HL-60 (cell line): ENCODE results near the gene TCAP.

ENCODE experiments used
- DNase-seq, 2 experiments: peaks; one replicate each; pipeline ENCODE4 v3.0.0-alpha.2; 2010 to 2020; ENCODE audit warnings: low read depth in 1 of 2, low spot score in 1 of 2
- H3K27ac ChIP-seq: fragments of 250-450 bp; sonication (Bioruptor Pico); replicated peaks from 2 replicates; pipeline ENCODE4 v1.5.1; 2020; ENCODE audit warnings: mild to moderate bottlenecking, moderate library complexity
- H3K27me3 ChIP-seq: fragments of 250-450 bp; sonication (Bioruptor Pico); 2 replicates; pipeline ENCODE4 v1.5.1; 2021; ENCODE audit warnings: mild to moderate bottlenecking, moderate library complexity; ENCODE audit not compliant: insufficient read depth, poor library complexity, severe bottlenecking
- H3K4me3 ChIP-seq: replicated peaks from 2 replicates; pipeline ENCODE4 v1.5.1; 2011; ENCODE audit warnings: mild to moderate bottlenecking, control low read depth, low read length; ENCODE audit not compliant: insufficient read depth
- GABPA ChIP-seq: IDR thresholded peaks from 2 replicates; pipeline ENCODE4 v1.6.1; 2012; ENCODE audit warnings: low read depth
- POLR2AphosphoS5 ChIP-seq: IDR thresholded peaks from 2 replicates; pipeline ENCODE4 v1.6.1; 2012; ENCODE audit warnings: low read depth
- SPI1 ChIP-seq: IDR thresholded peaks from 2 replicates; pipeline ENCODE4 v1.6.1; 2012; ENCODE audit warnings: low read depth, mild to moderate bottlenecking, borderline replicate concordance
- TF ChIP-seq, protein P1 (sequence below): IDR thresholded peaks from one replicate; pipeline ENCODE4 v1.5.1; 2011; ENCODE audit warnings: low read length, control low read depth, inconsistent platforms; ENCODE audit not compliant: insufficient read depth
- TF ChIP-seq, protein P2 (sequence below): IDR thresholded peaks from 2 replicates; pipeline ENCODE4 v1.6.1; 2012; ENCODE audit warnings: low read depth; ENCODE audit not compliant: insufficient replicate concordance

The TCAP gene

DNA sequence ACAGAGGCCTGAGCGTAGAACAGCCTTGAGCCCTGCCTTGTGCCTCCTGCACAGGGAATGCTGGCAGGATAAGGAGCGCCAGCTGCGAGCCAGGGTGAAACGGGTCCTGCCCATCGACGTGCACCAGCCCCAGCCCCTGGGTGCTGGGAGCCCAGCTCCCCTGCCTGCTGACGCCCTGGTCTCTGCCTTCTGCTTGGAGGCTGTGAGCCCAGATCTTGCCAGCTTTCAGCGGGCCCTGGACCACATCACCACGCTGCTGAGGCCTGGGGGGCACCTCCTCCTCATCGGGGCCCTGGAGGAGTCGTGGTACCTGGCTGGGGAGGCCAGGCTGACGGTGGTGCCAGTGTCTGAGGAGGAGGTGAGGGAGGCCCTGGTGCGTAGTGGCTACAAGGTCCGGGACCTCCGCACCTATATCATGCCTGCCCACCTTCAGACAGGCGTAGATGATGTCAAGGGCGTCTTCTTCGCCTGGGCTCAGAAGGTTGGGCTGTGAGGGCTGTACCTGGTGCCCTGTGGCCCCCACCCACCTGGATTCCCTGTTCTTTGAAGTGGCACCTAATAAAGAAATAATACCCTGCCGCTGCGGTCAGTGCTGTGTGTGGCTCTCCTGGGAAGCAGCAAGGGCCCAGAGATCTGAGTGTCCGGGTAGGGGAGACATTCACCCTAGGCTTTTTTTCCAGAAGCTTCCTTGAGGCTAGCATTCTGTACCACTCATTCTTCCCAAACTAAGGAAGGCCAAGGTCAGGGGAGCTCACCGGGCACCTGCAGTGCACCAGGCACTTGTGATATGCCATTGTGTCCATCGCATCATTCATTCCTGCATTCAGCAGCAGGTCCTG, 5.0 kb downstream of the TCAP start:
- no peak for DNase-seq

DNA sequence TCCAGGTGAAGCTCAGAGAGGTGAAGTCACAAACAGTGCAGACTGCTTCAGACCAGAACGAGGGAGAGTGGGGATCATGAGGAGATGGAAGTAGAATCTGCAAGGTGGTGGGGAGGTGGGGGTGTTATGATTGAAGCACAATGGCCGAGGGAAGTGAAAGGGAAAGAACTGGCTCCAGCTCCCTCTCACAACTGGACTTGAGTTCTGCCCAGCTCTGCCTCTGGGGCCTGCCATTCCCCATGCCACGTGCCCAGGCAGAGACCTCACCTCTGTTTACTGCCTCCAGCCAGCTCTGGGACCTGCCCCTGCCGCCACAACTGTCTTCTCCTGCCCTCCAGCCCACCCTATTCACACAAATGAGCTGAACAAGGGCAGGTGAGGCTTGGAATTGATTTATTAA, 5.6 kb downstream of the TCAP start:
- peaks cover 43% of the 10 kb centered on the region for H3K27me3 ChIP-seq
- no peak for DNase-seq
- TF ChIP-seq SPI1 (no peak), GABPA (no peak), POLR2AphosphoS5 (no peak)
- TF ChIP-seq, protein P1, sequence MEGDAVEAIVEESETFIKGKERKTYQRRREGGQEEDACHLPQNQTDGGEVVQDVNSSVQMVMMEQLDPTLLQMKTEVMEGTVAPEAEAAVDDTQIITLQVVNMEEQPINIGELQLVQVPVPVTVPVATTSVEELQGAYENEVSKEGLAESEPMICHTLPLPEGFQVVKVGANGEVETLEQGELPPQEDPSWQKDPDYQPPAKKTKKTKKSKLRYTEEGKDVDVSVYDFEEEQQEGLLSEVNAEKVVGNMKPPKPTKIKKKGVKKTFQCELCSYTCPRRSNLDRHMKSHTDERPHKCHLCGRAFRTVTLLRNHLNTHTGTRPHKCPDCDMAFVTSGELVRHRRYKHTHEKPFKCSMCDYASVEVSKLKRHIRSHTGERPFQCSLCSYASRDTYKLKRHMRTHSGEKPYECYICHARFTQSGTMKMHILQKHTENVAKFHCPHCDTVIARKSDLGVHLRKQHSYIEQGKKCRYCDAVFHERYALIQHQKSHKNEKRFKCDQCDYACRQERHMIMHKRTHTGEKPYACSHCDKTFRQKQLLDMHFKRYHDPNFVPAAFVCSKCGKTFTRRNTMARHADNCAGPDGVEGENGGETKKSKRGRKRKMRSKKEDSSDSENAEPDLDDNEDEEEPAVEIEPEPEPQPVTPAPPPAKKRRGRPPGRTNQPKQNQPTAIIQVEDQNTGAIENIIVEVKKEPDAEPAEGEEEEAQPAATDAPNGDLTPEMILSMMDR, result no peak
- TF ChIP-seq, protein P2, sequence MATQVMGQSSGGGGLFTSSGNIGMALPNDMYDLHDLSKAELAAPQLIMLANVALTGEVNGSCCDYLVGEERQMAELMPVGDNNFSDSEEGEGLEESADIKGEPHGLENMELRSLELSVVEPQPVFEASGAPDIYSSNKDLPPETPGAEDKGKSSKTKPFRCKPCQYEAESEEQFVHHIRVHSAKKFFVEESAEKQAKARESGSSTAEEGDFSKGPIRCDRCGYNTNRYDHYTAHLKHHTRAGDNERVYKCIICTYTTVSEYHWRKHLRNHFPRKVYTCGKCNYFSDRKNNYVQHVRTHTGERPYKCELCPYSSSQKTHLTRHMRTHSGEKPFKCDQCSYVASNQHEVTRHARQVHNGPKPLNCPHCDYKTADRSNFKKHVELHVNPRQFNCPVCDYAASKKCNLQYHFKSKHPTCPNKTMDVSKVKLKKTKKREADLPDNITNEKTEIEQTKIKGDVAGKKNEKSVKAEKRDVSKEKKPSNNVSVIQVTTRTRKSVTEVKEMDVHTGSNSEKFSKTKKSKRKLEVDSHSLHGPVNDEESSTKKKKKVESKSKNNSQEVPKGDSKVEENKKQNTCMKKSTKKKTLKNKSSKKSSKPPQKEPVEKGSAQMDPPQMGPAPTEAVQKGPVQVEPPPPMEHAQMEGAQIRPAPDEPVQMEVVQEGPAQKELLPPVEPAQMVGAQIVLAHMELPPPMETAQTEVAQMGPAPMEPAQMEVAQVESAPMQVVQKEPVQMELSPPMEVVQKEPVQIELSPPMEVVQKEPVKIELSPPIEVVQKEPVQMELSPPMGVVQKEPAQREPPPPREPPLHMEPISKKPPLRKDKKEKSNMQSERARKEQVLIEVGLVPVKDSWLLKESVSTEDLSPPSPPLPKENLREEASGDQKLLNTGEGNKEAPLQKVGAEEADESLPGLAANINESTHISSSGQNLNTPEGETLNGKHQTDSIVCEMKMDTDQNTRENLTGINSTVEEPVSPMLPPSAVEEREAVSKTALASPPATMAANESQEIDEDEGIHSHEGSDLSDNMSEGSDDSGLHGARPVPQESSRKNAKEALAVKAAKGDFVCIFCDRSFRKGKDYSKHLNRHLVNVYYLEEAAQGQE, result no peak
- no peak overlapping the region for H3K27ac ChIP-seq
- H3K4me3 ChIP-seq, result no peak overlapping the region

More for the DNA sequence above, 5.0 kb downstream of the TCAP start:
- TF ChIP-seq, protein P2, result no peak
- TF ChIP-seq, protein P1, result no peak
- no peak for TF ChIP-seq SPI1
- TF ChIP-seq POLR2AphosphoS5, result no peak
- TF ChIP-seq GABPA, result no peak
- Histone ChIP-seq H3K4me3 (no peak overlapping the region), H3K27me3 (peaks cover 43% of the 10 kb centered on the region), H3K27ac (no peak overlapping the region)

DNA sequence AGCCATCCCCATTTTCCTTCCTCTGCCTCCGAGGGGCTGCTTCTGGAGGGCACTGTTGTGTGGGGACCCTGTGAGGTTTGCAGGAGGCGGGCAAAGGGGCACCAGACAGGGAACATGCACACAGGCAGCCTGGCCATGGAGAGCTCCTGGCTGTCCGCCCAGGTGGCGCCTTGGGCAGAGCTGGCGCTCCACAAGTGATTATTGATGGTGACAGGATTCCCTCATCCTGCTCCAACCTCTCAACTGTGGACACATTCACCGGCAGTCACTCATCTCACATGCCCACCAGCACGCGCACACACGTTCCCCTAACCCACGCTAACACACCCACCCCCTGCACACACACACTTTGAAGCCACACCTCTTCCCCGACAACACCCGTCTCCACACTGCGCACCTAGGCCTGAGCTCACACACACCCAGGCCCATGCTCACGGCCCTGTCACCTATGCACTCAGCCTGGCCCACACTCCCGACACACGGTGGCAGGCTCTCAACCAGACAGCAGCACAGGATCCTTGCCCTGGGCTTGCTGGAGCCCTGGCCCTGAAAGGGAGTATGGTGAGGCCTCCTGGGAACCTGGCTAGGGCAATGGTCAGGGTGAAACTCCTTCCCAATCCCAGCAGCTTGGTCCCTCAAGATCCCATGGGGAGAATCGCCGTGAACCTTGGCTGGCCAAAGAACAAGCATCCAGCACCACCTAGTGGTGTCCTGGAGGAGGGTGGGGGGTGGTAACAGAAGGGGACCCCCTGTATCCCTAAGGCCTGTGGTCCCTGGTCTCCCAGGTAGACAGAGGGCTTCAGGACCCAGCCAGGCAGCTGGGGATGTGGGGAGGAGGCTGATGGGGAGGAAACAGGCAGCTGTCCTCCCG, 6.7 kb downstream of the TCAP start:
- H3K27me3 ChIP-seq, result peaks cover 33% of the 10 kb centered on the region

More for the DNA sequence above, 6.7 kb downstream of the TCAP start:
- DNase-seq, result peak in 1 of 2 experiments; percentile 19
- TF ChIP-seq POLR2AphosphoS5, result no peak
- TF ChIP-seq SPI1, result no peak
- TF ChIP-seq, protein P1, result no peak
- TF ChIP-seq, protein P2, result no peak
- TF ChIP-seq GABPA, result no peak
- H3K27ac ChIP-seq, result no peak overlapping the region
- no peak overlapping the region for H3K4me3 ChIP-seq
